ENCODE results near the gene NKD1. TPM values are rescaled to one million over a fixed set of nuclear protein-coding genes. Genes with fewer than 3 reads are reported as not detected.

The NKD1 gene
- total and polyA plus RNA-seq, 5 experiments from 2014 or later, result 0.07 to 5.9 (median 1.4) TPM

DNA sequence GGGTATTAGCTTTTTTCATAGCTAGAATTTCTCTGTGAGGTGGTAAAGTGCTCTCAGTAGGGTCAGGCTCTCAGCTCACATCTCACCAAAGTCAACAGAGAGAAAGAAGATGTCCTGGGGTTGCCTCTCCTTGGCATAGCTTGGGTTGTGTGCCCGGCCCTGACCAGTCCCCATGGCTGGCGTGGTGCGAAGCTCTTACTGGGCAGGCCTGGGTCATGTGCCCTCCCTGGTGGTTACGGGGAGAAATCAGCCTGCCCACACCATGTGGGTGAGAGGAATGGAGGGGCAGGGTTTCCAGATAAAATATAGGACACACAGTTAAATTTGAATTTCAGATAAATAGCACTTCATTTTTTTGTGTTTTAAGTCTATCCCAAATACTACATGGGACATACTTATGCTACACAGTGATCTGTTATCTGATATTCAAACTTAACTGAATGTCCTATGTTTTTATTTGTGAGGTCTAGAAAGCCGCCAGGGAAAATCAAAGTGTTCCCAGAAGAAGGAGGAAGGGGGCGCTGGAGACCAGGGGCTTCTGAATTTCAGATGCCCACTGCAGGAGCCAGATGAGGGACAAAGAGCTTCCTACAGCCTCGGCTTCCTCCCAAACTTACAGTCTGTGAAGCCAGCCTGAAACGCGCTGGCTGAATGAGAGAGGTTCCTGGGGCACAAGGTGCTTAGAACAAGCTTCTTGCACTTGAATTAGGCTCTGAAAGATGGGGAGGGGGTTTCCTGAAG, 45.4 kb downstream of the NKD1 start:
- H3K9me3 Mint-ChIP-seq, result no peaks in the 10 kb centered on the region
- H3K4me3 Mint-ChIP-seq, result no peak overlapping the region
- no peak for ATAC-seq
- no peaks in the 10 kb centered on the region for H3K27me3 Mint-ChIP-seq
- H3K27ac Mint-ChIP-seq, result peak overlapping the region in 1 of 10 donors; percentile 52
- no peaks in the 10 kb centered on the region for H3K36me3 Mint-ChIP-seq
- peaks cover 23 to 37% (median 29%) of the 10 kb centered on the region in 4 donors for H3K4me1 Mint-ChIP-seq
- POLR2A ChIA-PET, result no interaction called here
- DNase-seq, result peak in 1 of 10 donors; percentile 43

DNA sequence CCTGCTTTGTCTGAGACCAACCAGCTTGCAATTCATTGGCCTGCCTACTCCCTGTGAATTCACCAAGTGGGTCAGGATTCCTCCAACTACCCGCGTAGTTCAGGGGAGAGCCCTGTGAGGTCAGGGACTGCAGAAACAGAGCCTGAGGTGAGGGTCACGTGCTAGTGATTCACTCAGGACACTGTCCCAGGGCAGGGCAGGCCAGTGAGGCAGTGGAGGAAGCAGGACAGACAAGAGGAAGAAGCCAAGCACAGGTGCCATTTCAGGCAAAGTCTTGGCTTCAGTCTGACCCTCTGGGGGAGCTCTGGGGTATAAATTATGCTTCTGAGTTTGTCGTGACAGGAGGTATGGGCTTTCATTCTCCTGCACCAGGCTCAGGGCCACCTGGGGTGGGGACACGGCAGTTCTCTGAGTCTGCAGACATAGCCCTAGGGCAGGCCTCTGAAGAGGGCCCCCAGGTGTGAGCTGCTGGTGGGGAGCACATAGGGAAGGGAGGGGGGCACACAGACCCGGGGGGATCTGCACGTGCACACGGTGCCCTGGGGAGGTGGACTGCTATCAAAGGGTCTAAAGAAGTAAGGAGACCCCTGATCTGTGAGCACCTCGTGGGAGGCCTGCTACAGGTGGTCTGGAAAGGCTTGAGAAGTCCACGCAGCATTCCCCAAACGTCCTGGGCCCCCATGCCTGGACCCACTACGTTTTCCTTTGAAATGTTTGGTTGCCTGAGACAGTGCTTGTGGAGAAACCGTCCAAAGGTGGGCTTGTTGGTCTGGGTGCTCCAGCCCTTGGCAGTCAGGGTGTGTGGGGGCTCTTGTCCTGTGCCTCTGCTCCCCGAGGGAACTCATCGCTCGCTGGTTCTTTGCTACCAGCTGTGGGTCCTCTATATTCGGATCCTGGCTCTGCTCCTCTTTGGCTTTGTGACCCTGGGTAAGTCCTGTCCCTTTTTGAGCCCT, 46.4 kb downstream of the NKD1 start:
- Mint-ChIP-seq H3K36me3 (no peaks in the 10 kb centered on the region), H3K27ac (peak overlapping the region in 1 of 10 donors; percentile 62), H3K27me3 (no peaks in the 10 kb centered on the region), H3K4me3 (no peak overlapping the region), H3K9me3 (no peaks in the 10 kb centered on the region), H3K4me1 (peaks cover 17 to 27% (median 19%) of the 10 kb centered on the region in 4 donors)
- no peak for ATAC-seq
- peak in 1 of 10 donors; percentile 58 for DNase-seq
- POLR2A ChIA-PET, result interaction anchor here (0.6 to 0.7 kb wide), 2 partner anchors 9 to 36 kb away, joined by 3 to 4 read pairs; no protein-coding TSS in a partner anchor

DNA sequence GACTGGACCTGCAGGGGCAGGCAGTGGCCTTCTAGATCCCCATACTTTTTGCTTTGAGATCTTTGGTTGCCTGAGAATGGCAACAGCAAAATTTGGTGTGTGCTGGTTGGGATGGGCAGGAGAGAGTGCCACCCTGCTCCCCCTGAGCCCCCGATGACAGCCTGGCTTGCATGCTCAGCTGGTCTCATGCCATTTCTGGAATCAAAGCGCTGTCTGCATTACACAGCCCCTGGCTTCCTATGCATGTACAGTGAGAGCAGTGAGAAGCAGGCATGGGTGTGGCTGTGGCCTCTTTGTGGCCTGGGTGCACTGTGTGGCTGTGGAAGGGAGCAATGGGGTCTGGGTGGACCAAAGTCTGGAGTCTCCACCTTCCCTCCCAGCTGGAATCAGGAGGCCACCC, 47.7 kb downstream of the NKD1 start:
- DNase-seq, result no peak
- Mint-ChIP-seq H3K4me3 (no peak overlapping the region), H3K36me3 (no peaks in the 10 kb centered on the region), H3K4me1 (peaks cover 13 to 23% (median 18%) of the 10 kb centered on the region in 4 donors), H3K27ac (peak overlapping the region in 2 of 10 donors; percentile 8 to 43), H3K27me3 (no peaks in the 10 kb centered on the region), H3K9me3 (no peaks in the 10 kb centered on the region)
- POLR2A ChIA-PET, result no interaction called here
- ATAC-seq, result no peak

DNA sequence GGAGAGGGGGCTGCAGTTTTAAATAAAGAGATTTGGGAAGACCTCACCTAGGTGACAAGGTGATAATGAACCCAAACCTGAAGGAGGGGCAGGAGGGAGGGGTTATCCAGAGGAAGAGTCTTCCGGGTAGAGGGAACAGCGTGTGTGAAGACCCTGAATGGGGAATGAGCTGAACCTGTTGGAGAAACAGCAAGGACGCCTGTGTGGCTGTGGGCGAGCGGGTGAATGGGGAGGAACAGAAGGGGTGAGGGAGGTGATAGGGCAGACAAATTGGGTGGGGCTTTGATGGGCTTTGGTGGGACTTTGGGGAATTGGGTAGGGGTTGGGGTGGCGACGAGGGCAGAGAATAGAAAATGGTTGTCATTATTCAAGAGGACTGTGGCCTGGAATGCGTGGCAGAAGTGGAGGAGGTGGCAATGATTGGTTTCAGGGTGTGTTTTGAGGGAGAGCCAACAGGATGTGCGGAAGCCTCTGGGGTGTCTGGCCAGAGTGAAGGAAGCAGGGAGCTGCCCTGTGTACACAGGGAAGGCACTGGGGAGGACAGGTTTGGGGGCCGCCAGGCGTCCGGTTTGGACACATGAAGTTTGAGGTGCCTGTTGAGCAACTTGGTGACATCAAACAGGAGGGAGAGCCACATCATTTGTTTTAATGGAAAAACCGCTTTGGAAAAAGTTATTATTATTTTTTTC, 48.7 kb downstream of the NKD1 start:
- H3K36me3 Mint-ChIP-seq, result no peaks in the 10 kb centered on the region
- peak overlapping the region in 3 of 10 donors; percentile 41 to 50 (median 43) for H3K27ac Mint-ChIP-seq
- H3K9me3 Mint-ChIP-seq, result no peaks in the 10 kb centered on the region
- no peaks in the 10 kb centered on the region for H3K27me3 Mint-ChIP-seq
- peaks cover 11 to 27% (median 22%) of the 10 kb centered on the region in 4 donors for H3K4me1 Mint-ChIP-seq
- peak overlapping the region in 1 of 10 donors; percentile 45 for H3K4me3 Mint-ChIP-seq
- ATAC-seq, result no peak
- POLR2A ChIA-PET, result no interaction called here
- DNase-seq, result peak in 1 of 10 donors; percentile 27

DNA sequence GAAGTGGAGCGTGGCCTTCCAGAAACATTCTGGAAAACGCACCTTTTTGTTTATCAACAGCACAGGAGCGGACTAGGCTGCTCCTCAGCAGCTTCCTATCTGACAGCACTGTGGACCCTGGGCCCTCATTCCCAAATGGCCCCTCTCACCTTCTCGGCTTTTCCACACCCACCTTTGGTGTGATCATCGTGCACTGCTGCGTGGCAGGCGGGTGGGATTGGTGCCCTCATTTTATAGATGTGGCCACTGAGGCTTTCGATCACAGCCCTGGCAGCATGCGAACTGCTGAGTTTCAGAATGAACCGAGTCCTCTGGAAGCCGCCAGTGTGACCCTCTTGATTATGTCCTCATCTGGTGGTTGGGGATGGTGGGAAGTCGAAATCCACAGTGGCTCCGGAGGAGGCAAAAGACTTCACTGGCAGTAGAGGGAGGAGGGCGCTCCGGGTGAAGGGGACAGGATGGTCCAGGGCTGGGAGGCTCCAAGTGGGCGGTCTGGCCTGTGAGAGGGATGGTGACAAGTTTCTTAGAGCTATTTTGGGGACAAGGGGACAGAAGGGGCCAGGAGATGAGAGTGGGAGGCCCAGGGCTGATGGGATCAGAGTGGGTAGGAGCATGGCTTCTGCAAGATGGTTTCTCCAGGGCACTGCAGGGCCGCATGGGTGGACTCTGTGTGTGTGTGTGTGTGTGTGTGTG, 49.5 kb downstream of the NKD1 start:
- POLR2A ChIA-PET, result no interaction called here
- H3K4me1 Mint-ChIP-seq, result peaks cover 13 to 31% (median 27%) of the 10 kb centered on the region in 4 donors
- no peaks in the 10 kb centered on the region for H3K36me3 Mint-ChIP-seq
- H3K27ac Mint-ChIP-seq, result peak overlapping the region in 3 of 10 donors; percentile 53 to 56 (median 56)
- DNase-seq, result peak in 1 of 10 donors; percentile 40
- H3K9me3 Mint-ChIP-seq, result no peaks in the 10 kb centered on the region
- no peak for ATAC-seq
- H3K27me3 Mint-ChIP-seq, result no peaks in the 10 kb centered on the region
- H3K4me3 Mint-ChIP-seq, result no peak overlapping the region

DNA sequence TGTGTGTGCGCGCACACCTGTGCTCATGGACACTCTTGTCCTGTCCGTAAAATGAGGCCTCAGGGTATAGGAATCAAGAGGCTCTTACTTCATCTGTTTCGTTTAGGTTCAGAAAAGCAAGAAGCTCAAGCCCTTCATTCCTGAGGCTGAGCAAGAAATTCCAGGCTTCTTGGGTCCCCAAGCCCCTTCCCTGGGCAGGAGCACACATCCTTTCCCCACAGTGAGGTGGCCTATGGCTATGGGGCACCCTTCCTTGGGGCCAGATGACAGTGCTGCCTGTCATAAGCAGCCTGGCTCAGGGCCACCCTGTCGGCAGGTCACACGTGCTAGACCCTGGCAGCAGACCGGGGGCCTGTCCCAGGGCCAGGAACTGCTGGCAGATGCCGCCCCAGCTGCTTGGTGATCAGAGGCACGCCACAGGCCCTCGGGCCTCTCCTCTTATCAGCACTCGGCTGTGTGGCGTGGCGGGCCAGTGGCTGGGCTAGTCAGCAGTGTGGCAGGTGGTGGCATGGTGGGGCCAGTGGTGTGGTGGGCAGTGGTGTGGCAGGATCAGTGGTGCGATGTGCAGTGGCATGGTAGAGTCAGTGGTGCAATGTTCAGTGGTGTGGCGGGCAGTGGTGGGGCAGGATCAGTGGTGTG, 50.2 kb downstream of the NKD1 start:
- POLR2A ChIA-PET, result no interaction called here
- H3K27ac Mint-ChIP-seq, result peak overlapping the region in 2 of 10 donors; percentile 50 to 56
- no peaks in the 10 kb centered on the region for H3K27me3 Mint-ChIP-seq
- peak in 1 of 10 donors; percentile 50 for DNase-seq
- no peaks in the 10 kb centered on the region for H3K9me3 Mint-ChIP-seq
- H3K36me3 Mint-ChIP-seq, result no peaks in the 10 kb centered on the region
- H3K4me1 Mint-ChIP-seq, result peaks cover 18 to 37% (median 34%) of the 10 kb centered on the region in 4 donors
- ATAC-seq, result no peak
- no peak overlapping the region for H3K4me3 Mint-ChIP-seq

DNA sequence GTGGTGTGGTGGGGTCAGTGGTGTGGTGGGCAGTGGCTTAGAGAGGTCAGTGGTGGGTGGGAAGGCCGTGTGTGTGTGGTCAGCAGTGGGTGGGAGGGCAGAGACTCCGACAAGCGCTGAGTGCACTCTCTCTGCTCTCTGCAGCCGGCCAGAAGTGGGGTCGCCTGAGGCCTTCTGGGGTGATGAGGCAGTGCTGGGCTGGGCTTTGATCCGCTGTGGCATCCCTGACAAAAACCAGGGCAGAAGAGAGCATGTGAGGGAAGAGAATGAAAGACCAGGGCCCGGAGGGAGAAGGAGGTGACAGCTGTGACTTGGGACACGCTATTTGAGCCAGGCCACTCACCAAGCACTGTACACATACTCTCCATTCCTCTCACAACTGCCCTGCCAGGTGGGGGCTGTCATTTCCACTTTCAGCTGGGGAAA, 50.8 kb downstream of the NKD1 start:
- DNase-seq (peak in 1 of 10 donors; percentile 22), ATAC-seq (no peak)
- Mint-ChIP-seq H3K27me3 (no peaks in the 10 kb centered on the region), H3K9me3 (no peaks in the 10 kb centered on the region), H3K27ac (no peak overlapping the region), H3K36me3 (no peaks in the 10 kb centered on the region), H3K4me1 (peaks cover 22 to 43% (median 39%) of the 10 kb centered on the region in 4 donors), H3K4me3 (no peak overlapping the region)
- POLR2A ChIA-PET, result no interaction called here

DNA sequence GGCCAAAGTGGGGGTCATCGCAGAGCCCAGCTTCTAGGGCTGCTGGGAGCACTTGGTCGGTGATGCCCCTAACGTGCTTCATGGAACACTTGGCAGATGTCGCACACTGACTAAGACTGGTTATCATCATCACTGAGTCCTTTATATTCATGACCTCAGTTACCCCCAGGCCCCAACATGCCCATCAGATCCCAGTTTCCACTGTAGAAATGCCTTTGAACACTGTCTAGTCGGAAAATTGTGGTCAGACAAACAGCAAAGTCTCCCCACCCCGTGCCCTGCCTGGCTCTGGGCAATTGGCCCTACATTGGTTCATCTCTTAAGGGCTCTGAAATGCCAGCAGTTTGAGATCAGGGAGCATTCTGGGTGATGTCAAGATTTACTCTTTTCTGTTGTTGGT, 51.3 kb downstream of the NKD1 start:
- ATAC-seq (no peak), DNase-seq (peak in 1 of 10 donors; percentile 7)
- no peak overlapping the region for H3K27ac Mint-ChIP-seq
- peaks cover 22 to 47% (median 42%) of the 10 kb centered on the region in 4 donors for H3K4me1 Mint-ChIP-seq
- POLR2A ChIA-PET, result no interaction called here
- no peak overlapping the region for H3K4me3 Mint-ChIP-seq
- no peaks in the 10 kb centered on the region for H3K36me3 Mint-ChIP-seq
- H3K9me3 Mint-ChIP-seq, result no peaks in the 10 kb centered on the region
- H3K27me3 Mint-ChIP-seq, result no peaks in the 10 kb centered on the region

DNA sequence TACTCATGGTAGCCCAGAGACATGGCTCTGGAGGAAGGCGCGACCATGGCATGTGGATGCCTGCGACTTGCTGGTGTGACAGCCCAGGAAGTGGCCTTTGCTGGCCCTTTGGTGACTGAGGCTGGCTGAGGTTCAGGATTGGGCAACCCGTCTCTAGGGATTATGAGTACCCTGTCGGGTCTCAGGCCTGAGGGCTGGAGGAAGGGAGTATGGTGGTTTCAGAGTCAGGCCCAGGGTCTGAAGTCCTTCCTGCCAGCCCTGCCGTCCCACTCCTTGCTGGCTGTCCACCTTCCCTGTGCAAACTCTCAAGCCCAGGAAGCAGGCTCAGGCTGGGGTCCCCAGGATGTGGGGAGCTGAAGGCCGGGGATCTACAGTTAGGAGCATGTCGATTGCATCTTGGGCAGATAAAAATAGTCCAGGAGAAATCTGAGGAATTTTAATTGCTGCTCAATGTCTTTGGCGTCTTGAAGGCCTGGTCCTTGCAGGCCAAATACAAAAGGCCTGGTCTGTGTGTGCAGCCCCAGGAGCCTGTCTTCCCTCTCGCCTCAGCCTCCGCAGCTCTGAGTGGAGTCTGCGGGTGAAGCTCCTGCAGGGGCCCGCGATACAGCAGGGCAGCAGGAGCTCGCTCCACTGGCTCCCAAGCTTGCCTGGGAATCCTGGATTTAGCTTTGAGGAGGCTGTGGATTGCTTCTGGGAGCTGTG, 52.5 kb downstream of the NKD1 start:
- no peaks in the 10 kb centered on the region for H3K9me3 Mint-ChIP-seq
- no peaks in the 10 kb centered on the region for H3K36me3 Mint-ChIP-seq
- POLR2A ChIA-PET, result interaction anchor here (1.2 kb wide), 1 partner anchor 22 kb away, joined by 3 read pairs; no protein-coding TSS in a partner anchor
- DNase-seq (peak in 1 of 10 donors; percentile 27), ATAC-seq (no peak)
- peak overlapping the region in 4 of 10 donors; percentile 10 to 41 (median 22) for H3K4me3 Mint-ChIP-seq
- H3K27me3 Mint-ChIP-seq, result no peaks in the 10 kb centered on the region
- H3K4me1 Mint-ChIP-seq, result peaks cover 22 to 55% (median 42%) of the 10 kb centered on the region in 4 donors
- H3K27ac Mint-ChIP-seq, result peak overlapping the region in 6 of 10 donors; percentile 13 to 79 (median 54)

DNA sequence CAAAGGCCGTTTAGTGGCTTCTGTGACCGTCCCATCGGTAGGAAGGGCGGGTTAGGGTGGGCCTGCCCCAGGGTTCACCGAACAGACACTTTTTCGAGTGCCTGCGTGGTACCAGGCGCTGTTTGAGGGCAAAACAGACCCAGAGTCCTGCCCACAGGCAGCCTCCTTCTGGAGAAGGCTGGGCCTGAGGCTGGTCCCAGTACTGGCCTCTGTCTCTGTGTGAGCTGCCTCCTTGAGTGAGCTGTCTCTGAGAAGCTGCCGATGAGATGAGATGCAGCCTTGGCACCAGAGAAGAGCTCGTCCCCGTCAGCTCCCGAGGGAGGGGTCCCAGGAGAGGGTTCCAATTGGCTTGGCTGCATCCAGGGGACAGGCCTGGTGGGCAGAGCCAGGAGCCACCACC, 53.1 kb downstream of the NKD1 start:
- DNase-seq (peak in 1 of 10 donors; percentile 13), ATAC-seq (no peak)
- Mint-ChIP-seq H3K36me3 (no peaks in the 10 kb centered on the region), H3K4me1 (peaks cover 22 to 54% (median 40%) of the 10 kb centered on the region in 4 donors), H3K9me3 (no peaks in the 10 kb centered on the region), H3K27ac (peak overlapping the region in 3 of 10 donors; percentile 38 to 89 (median 79)), H3K27me3 (no peaks in the 10 kb centered on the region), H3K4me3 (no peak overlapping the region)
- POLR2A ChIA-PET, result interaction anchor here (1.2 kb wide), 1 partner anchor 21 kb away, joined by 3 read pairs; no protein-coding TSS in a partner anchor

DNA sequence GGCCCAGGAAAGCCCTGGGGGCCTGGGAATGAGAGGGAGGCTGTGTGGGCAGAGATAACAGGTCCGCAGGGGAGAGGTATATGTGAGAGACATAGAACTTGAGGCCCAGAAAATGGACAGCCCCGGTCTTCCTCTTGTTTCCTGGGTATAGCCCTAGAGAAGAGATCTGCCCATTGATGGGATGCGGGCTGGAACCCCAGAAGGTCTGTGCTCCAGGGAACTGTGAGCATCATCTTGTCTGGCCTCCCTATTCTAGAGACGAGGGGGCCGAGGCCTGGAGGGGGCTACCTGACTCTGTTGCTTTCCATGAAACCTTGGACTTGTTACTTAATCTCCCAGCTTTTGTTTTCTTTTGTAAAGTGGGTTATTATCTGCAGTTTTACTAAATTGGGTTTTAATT, 53.9 kb downstream of the NKD1 start:
- POLR2A ChIA-PET, result interaction anchor here (0.7 to 1.2 kb wide), 2 partner anchors 9 to 21 kb away, joined by 3 read pairs; no protein-coding TSS in a partner anchor
- DNase-seq, result peak in 1 of 10 donors; percentile 40
- peak overlapping the region; percentile 34 to 84 (median 68) for H3K4me3 Mint-ChIP-seq

More for the DNA sequence above, 53.9 kb downstream of the NKD1 start:
- Mint-ChIP-seq H3K27me3 (no peaks in the 10 kb centered on the region), H3K4me1 (peaks cover 20 to 54% (median 38%) of the 10 kb centered on the region in 4 donors), H3K9me3 (no peaks in the 10 kb centered on the region), H3K27ac (peak overlapping the region; percentile 53 to 89 (median 70)), H3K36me3 (no peaks in the 10 kb centered on the region)
- no peak for ATAC-seq

Data from naive thymus-derived CD8-positive, alpha-beta T cell (primary cell).